ENCODE measurements around the gene ABTB2. TPM values are rescaled to one million over a fixed set of nuclear protein-coding genes. Genes with fewer than 3 reads are reported as not detected.

Gene ABTB2
- total RNA-seq, 1 experiment from 2014 or later = 3.1 TPM

GRCh38 chr11:34333787-34334186 lies 24.0 kb downstream of the ABTB2 start:
- peaks cover 7% of the 10 kb centered on the region for H3K27me3 Mint-ChIP-seq (ENCODE audit: insufficient read depth, unreplicated experiment)
- BruUV-seq (replicated peaks) = no TSS peak
- intact Hi-C loops (cut with micrococcal nuclease) = no loop called here
- no peak for DNase-seq (ENCODE audit: unreplicated experiment)
- H3K9me3 Mint-ChIP-seq (ENCODE audit: unreplicated experiment) = no peaks in the 10 kb centered on the region
- no peaks in the 10 kb centered on the region for H3K36me3 Mint-ChIP-seq (ENCODE audit: insufficient read depth, unreplicated experiment)
- POLR2A ChIA-PET = interaction anchor here (1.7 kb wide), 1 partner anchor 24 kb away, joined by 3 read pairs; the partner anchor contains the start of gene ABTB2
- H3K4me3 Mint-ChIP-seq (ENCODE audit: unreplicated experiment) = no peak overlapping the region
- H3K27ac Mint-ChIP-seq (ENCODE audit: low read depth, unreplicated experiment) = no peak overlapping the region
- H3K4me1 Mint-ChIP-seq (ENCODE audit: insufficient read depth, unreplicated experiment) = peaks cover 17% of the 10 kb centered on the region
- TF ChIP-seq CTCF (IDR thresholded peaks at IDR 0.05; ENCODE audit: unreplicated experiment) = no peak
- CTCF ChIA-PET = interaction anchor here (0.5 to 1.3 kb wide), 2 partner anchors 60 to 159 kb away, joined by 3 to 4 read pairs; no protein-coding TSS in a partner anchor

- intact Hi-C loops (cut with micrococcal nuclease) = no loop called here
- no peak overlapping the region for H3K4me3 Mint-ChIP-seq (ENCODE audit: unreplicated experiment)
- no peaks in the 10 kb centered on the region for H3K9me3 Mint-ChIP-seq (ENCODE audit: unreplicated experiment)
- DNase-seq (ENCODE audit: unreplicated experiment) = no peak
- CTCF ChIA-PET = interaction anchor here (1.0 kb wide), 1 partner anchor 24 kb away, joined by 3 read pairs; no protein-coding TSS in a partner anchor
- TF ChIP-seq CTCF (IDR thresholded peaks at IDR 0.05; ENCODE audit: unreplicated experiment) = no peak
- no peak overlapping the region for H3K27ac Mint-ChIP-seq (ENCODE audit: low read depth, unreplicated experiment)
- peaks cover 7% of the 10 kb centered on the region for H3K27me3 Mint-ChIP-seq (ENCODE audit: insufficient read depth, unreplicated experiment)
- no TSS peak for BruUV-seq (replicated peaks)
- POLR2A ChIA-PET = interaction anchor here (0.6 kb wide), 1 partner anchor 51 kb away, joined by 3 read pairs; no protein-coding TSS in a partner anchor
- peaks cover 17% of the 10 kb centered on the region for H3K4me1 Mint-ChIP-seq (ENCODE audit: insufficient read depth, unreplicated experiment)
- H3K36me3 Mint-ChIP-seq (ENCODE audit: insufficient read depth, unreplicated experiment) = no peaks in the 10 kb centered on the region
Measured at GRCh38 chr11:34332524-34332923, 25.3 kb downstream of the ABTB2 start.

GRCh38 chr11:34331736-34332135 lies 26.1 kb downstream of the ABTB2 start:
- ChIA-PET POLR2A (no interaction called here), CTCF (interaction anchor here (0.8 kb wide), 1 partner anchor 564 kb away, joined by 3 read pairs; no protein-coding TSS in a partner anchor)
- H3K36me3 Mint-ChIP-seq (ENCODE audit: insufficient read depth, unreplicated experiment) = no peaks in the 10 kb centered on the region
- no peak overlapping the region for H3K27ac Mint-ChIP-seq (ENCODE audit: low read depth, unreplicated experiment)
- intact Hi-C loops (cut with micrococcal nuclease) = no loop called here
- TF ChIP-seq CTCF (IDR thresholded peaks at IDR 0.05; ENCODE audit: unreplicated experiment) = no peak
- no TSS peak for BruUV-seq (replicated peaks)
- DNase-seq (ENCODE audit: unreplicated experiment) = no peak
- peaks cover 7% of the 10 kb centered on the region for H3K27me3 Mint-ChIP-seq (ENCODE audit: insufficient read depth, unreplicated experiment)
- H3K9me3 Mint-ChIP-seq (ENCODE audit: unreplicated experiment) = no peaks in the 10 kb centered on the region
- H3K4me1 Mint-ChIP-seq (ENCODE audit: insufficient read depth, unreplicated experiment) = peaks cover 17% of the 10 kb centered on the region
- H3K4me3 Mint-ChIP-seq (ENCODE audit: unreplicated experiment) = no peak overlapping the region

- intact Hi-C loops (cut with micrococcal nuclease) = no loop called here
- Mint-ChIP-seq H3K4me1 (ENCODE audit: insufficient read depth, unreplicated experiment) (peaks cover 17% of the 10 kb centered on the region), H3K4me3 (ENCODE audit: unreplicated experiment) (no peak overlapping the region), H3K27ac (ENCODE audit: low read depth, unreplicated experiment) (no peak overlapping the region), H3K36me3 (ENCODE audit: insufficient read depth, unreplicated experiment) (no peaks in the 10 kb centered on the region), H3K9me3 (ENCODE audit: unreplicated experiment) (no peaks in the 10 kb centered on the region), H3K27me3 (ENCODE audit: insufficient read depth, unreplicated experiment) (peaks cover 7% of the 10 kb centered on the region)
- POLR2A ChIA-PET = no interaction called here
- CTCF ChIA-PET = interaction anchor here (0.8 kb wide), 1 partner anchor 564 kb away, joined by 3 read pairs; no protein-coding TSS in a partner anchor
- no peak for TF ChIP-seq CTCF (IDR thresholded peaks at IDR 0.05; ENCODE audit: unreplicated experiment)
- no TSS peak for BruUV-seq (replicated peaks)
- DNase-seq (ENCODE audit: unreplicated experiment) = peak; percentile 77
Measured at GRCh38 chr11:34331329-34331728, 26.5 kb downstream of the ABTB2 start.

Data from MCF 10A (cell line).